Measurements from ENCODE around the gene CACNB2. TPM values are rescaled to one million over a fixed set of nuclear protein-coding genes. Genes with fewer than 3 reads are reported as not detected.

Gene CACNB2
- total and polyA plus RNA-seq, 4 donors: 0.90 to 23.9 (median 3.7) TPM

- Histone ChIP-seq H3K4me1 (ENCODE audit: control insufficient read depth in 5 of 5, insufficient read depth in 5 of 5, low read length in 5 of 5) (peaks cover 0 to 7% (median 0%) of the 10 kb centered on the region in 5 donors), H3K36me3 (ENCODE audit: control insufficient read depth in 4 of 4, insufficient read depth in 4 of 4, low read length in 4 of 4) (no peaks in the 10 kb centered on the region), H3K27ac (ENCODE audit: low read depth in 1 of 2, low read length in 1 of 2) (no peak overlapping the region), H3K27me3 (ENCODE audit: control insufficient read depth in 3 of 3, insufficient read depth in 3 of 3, low read length in 2 of 3) (no peaks in the 10 kb centered on the region), H3K4me3 (no peak overlapping the region), H3K9me3 (ENCODE audit: control insufficient read depth in 4 of 4, insufficient read depth in 3 of 4, low read length in 3 of 4) (peaks cover 0 to 2% (median 0%) of the 10 kb centered on the region in 4 donors), H3K9ac (ENCODE audit: insufficient read depth in 1 of 2, low read length in 2 of 2) (no peak overlapping the region)
- DNase-seq (no peak), ATAC-seq (ENCODE audit: insufficient read depth, low FRiP score) (no peak)
- TF ChIP-seq CTCF (IDR thresholded peaks at IDR 0.05; ENCODE audit: control extremely low read depth, extremely low read depth): no peak
- WGBS, 2 donors: 27 to 52% methylated on average over 1 of the region's 1 CpG
Observed at GRCh38 chr10:18113881-18114280, 26.3 kb upstream of the CACNB2 start.

GRCh38 chr10:18117276-18117675, 22.9 kb upstream of the CACNB2 start:
- Histone ChIP-seq H3K36me3 (ENCODE audit: control insufficient read depth in 4 of 4, insufficient read depth in 4 of 4, low read length in 4 of 4) (no peaks in the 10 kb centered on the region), H3K9me3 (ENCODE audit: control insufficient read depth in 4 of 4, insufficient read depth in 3 of 4, low read length in 3 of 4) (peaks cover 0 to 8% (median 0%) of the 10 kb centered on the region in 4 donors), H3K4me1 (ENCODE audit: control insufficient read depth in 5 of 5, insufficient read depth in 5 of 5, low read length in 5 of 5) (no peaks in the 10 kb centered on the region), H3K27ac (ENCODE audit: low read depth in 1 of 2, low read length in 1 of 2) (no peak overlapping the region), H3K27me3 (ENCODE audit: control insufficient read depth in 3 of 3, insufficient read depth in 3 of 3, low read length in 2 of 3) (no peaks in the 10 kb centered on the region), H3K9ac (ENCODE audit: insufficient read depth in 1 of 2, low read length in 2 of 2) (no peak overlapping the region), H3K4me3 (no peak overlapping the region)
- no peak for DNase-seq
- ATAC-seq (ENCODE audit: insufficient read depth, low FRiP score): no peak
- WGBS, 2 donors: 91 to 92% methylated on average over 2 of the region's 2 CpGs
- TF ChIP-seq CTCF (IDR thresholded peaks at IDR 0.05; ENCODE audit: control extremely low read depth, extremely low read depth): no peak

GRCh38 chr10:18122753-18123152, 17.5 kb upstream of the CACNB2 start:
- Histone ChIP-seq H3K36me3 (ENCODE audit: control insufficient read depth in 4 of 4, insufficient read depth in 4 of 4, low read length in 4 of 4) (no peaks in the 10 kb centered on the region), H3K27ac (ENCODE audit: low read depth in 1 of 2, low read length in 1 of 2) (no peak overlapping the region), H3K4me3 (no peak overlapping the region), H3K4me1 (ENCODE audit: control insufficient read depth in 5 of 5, insufficient read depth in 5 of 5, low read length in 5 of 5) (no peaks in the 10 kb centered on the region), H3K9ac (ENCODE audit: insufficient read depth in 1 of 2, low read length in 2 of 2) (no peak overlapping the region), H3K27me3 (ENCODE audit: control insufficient read depth in 3 of 3, insufficient read depth in 3 of 3, low read length in 2 of 3) (no peaks in the 10 kb centered on the region), H3K9me3 (ENCODE audit: control insufficient read depth in 4 of 4, insufficient read depth in 3 of 4, low read length in 3 of 4) (peaks cover 0 to 8% (median 0%) of the 10 kb centered on the region in 4 donors)
- no peak for ATAC-seq (ENCODE audit: insufficient read depth, low FRiP score)
- DNase-seq: no peak
- WGBS, 2 donors: 76 to 84% methylated on average over 3 of the region's 3 CpGs
- TF ChIP-seq CTCF (IDR thresholded peaks at IDR 0.05; ENCODE audit: control extremely low read depth, extremely low read depth): no peak

- Histone ChIP-seq H3K36me3 (ENCODE audit: control insufficient read depth in 4 of 4, insufficient read depth in 4 of 4, low read length in 4 of 4) (no peaks in the 10 kb centered on the region), H3K4me3 (no peak overlapping the region), H3K4me1 (ENCODE audit: control insufficient read depth in 5 of 5, insufficient read depth in 5 of 5, low read length in 5 of 5) (no peaks in the 10 kb centered on the region), H3K9me3 (ENCODE audit: control insufficient read depth in 4 of 4, insufficient read depth in 3 of 4, low read length in 3 of 4) (no peaks in the 10 kb centered on the region), H3K9ac (ENCODE audit: insufficient read depth in 1 of 2, low read length in 2 of 2) (no peak overlapping the region), H3K27ac (ENCODE audit: low read depth in 1 of 2, low read length in 1 of 2) (no peak overlapping the region), H3K27me3 (ENCODE audit: control insufficient read depth in 3 of 3, insufficient read depth in 3 of 3, low read length in 2 of 3) (no peaks in the 10 kb centered on the region)
- no peak for DNase-seq
- TF ChIP-seq CTCF (IDR thresholded peaks at IDR 0.05; ENCODE audit: control extremely low read depth, extremely low read depth): no peak
- no peak for ATAC-seq (ENCODE audit: insufficient read depth, low FRiP score)
- WGBS, 2 donors: 88 to 95% methylated on average over 3 of the region's 3 CpGs
Observed at GRCh38 chr10:18133046-18133445, 7.2 kb upstream of the CACNB2 start.

All from lung (tissue), 12 donors.